Activated B cell treated with CpG ODN at 0.5 μM for 24 hours (primary cell): Measurements from ENCODE around the gene GRAMD1A. TPM values are rescaled to one million over a fixed set of nuclear protein-coding genes. Genes with fewer than 3 reads are reported as not detected.
"Not testable (repeated sequence)": the region's sequence is repeated elsewhere in the genome, so short reads cannot be mapped to it uniquely, and the experiment has no call there.

Source experiments
- ATAC-seq: fragments of 200-7000 bp; cut with Tn5 transposase; one replicate; pipeline ENCODE4 v1.10.0; 2021; ENCODE audit warnings: low read depth, mild to moderate bottlenecking, moderate library complexity
- CTCF ChIA-PET: fragments of 350-600 bp; sonication (Branson Sonifier 250); formaldehyde crosslinking; loops from one replicate; lab custom pipeline; 2021; ENCODE audit warnings: antibody characterized with exemption; lab: Charles Lee
- POLR2A ChIA-PET: fragments of 350-600 bp; sonication (Branson Sonifier 250); formaldehyde crosslinking; loops from one replicate; lab custom pipeline; 2021; ENCODE audit warnings: antibody characterized with exemption; lab: Charles Lee
- DNase-seq: peaks from one replicate; pipeline ENCODE4 v3.0.0; 2022
- H3K27ac Mint-ChIP-seq: one replicate; pipeline ENCODE4 v1.8.0; 2020; ENCODE audit warnings: mixed read lengths
- H3K27me3 Mint-ChIP-seq: one replicate; pipeline ENCODE4 v1.8.0; 2021; ENCODE audit warnings: mixed read lengths
- H3K36me3 Mint-ChIP-seq: one replicate; pipeline ENCODE4 v1.8.0; 2021; ENCODE audit warnings: low read depth, mixed read lengths
- H3K4me1 Mint-ChIP-seq: one replicate; pipeline ENCODE4 v1.8.0; 2021; ENCODE audit warnings: mixed read lengths
- H3K4me3 Mint-ChIP-seq: one replicate; pipeline ENCODE4 v1.8.0; 2020; ENCODE audit warnings: mild to moderate bottlenecking, mixed read lengths
- H3K9me3 Mint-ChIP-seq: one replicate; pipeline ENCODE4 v1.8.0; 2020; ENCODE audit warnings: mixed read lengths
- CTCF ChIP-seq: fragments of 200-600 bp; IDR thresholded peaks from one replicate; pipeline ENCODE4 v1.8.0; 2022; ENCODE audit warnings: antibody characterized with exemption, mild to moderate bottlenecking
- intact Hi-C: fragments of 100-400 bp; cut with micrococcal nuclease; formaldehyde crosslinking; loops from one replicate; pipeline ENCODE4 v1.15.1; 2024
- total RNA-seq: library from RNA; stranded (reverse); gene quantifications from 2 replicates; pipeline ENCODE4 v1.2.3, GENCODE V29; 2022

GRAMD1A gene
- total RNA-seq, 1 donor from 2014 or later: 52.9 TPM

GRCh38 chr19:34994643-34995541, 5.2 kb upstream of the GRAMD1A start:
- peaks cover 34% of the 10 kb centered on the region for H3K4me1 Mint-ChIP-seq
- POLR2A ChIA-PET: no interaction called here
- H3K36me3 Mint-ChIP-seq: no peaks in the 10 kb centered on the region
- H3K27me3 Mint-ChIP-seq: no peaks in the 10 kb centered on the region
- ATAC-seq (no peak), DNase-seq (no peak)
- no peak overlapping the region for H3K4me3 Mint-ChIP-seq
- no peaks in the 10 kb centered on the region for H3K9me3 Mint-ChIP-seq
- no peak for TF ChIP-seq CTCF
- intact Hi-C loops: no loop called here
- H3K27ac Mint-ChIP-seq: no peak overlapping the region
- CTCF ChIA-PET: no interaction called here

DNA sequence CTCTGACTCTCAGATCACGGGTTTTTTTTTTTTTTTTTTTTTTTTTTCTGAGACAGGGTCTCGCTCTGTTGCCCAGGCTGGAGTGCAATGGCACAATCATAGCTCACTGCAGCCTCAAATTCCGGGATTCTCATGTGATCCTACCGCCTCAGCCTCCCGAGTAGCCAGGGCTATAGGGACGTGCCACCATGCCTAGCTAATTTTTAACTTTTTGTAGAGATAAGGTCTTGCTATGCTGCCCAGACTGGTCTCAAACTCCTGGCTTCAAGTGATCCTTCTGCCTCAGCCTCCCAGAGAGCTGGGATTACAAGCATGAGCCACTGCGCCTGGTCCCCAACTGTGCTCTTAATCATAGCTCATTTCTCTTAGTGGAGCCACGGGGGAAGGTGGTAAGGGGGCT, 4.6 kb upstream of the GRAMD1A start:
- H3K4me1 Mint-ChIP-seq: peaks cover 32% of the 10 kb centered on the region
- ChIA-PET POLR2A (no interaction called here), CTCF (no interaction called here)
- no peak for TF ChIP-seq CTCF
- intact Hi-C loops: no loop called here
- H3K36me3 Mint-ChIP-seq: no peaks in the 10 kb centered on the region
- no peak for ATAC-seq
- no peak overlapping the region for H3K27ac Mint-ChIP-seq
- DNase-seq: no peak
- no peaks in the 10 kb centered on the region for H3K27me3 Mint-ChIP-seq
- no peak overlapping the region for H3K4me3 Mint-ChIP-seq
- H3K9me3 Mint-ChIP-seq: no peaks in the 10 kb centered on the region

DNA sequence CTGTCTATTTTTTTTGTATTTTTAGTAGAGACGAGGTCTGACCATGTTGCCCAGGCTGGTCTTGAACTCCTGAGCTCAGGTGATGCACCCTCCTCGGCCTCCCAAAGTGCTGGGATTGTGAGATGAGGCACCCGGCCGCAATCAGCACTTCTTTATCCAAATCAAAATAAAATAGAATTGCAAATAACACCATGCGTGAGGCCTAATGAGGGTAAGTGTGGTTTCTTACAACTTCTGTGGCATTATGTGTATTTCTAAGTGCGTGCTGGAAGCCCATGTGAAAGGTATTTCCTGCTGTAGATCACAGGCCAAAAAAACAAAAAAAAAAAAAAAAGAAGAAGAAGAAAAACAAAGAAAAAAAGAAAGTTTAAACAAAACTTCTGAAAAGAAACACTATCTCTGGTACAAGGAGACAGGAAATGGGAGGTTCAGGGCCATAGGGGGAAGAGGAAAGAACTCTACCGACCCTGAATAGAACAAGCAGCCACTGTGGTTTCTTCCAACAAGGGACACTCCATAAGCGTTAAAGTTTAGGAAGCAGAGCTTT, 3.0 kb upstream of the GRAMD1A start:
- H3K9me3 Mint-ChIP-seq: no peaks in the 10 kb centered on the region
- H3K36me3 Mint-ChIP-seq: peaks cover 5% of the 10 kb centered on the region
- no peaks in the 10 kb centered on the region for H3K27me3 Mint-ChIP-seq
- H3K27ac Mint-ChIP-seq: peak overlapping the region; percentile 72
- peak overlapping the region; percentile 46 for H3K4me3 Mint-ChIP-seq
- intact Hi-C loops: no loop called here
- TF ChIP-seq CTCF: no peak
- DNase-seq (no peak), ATAC-seq (no peak)
- ChIA-PET POLR2A (no interaction called here), CTCF (no interaction called here)
- H3K4me1 Mint-ChIP-seq: peaks cover 42% of the 10 kb centered on the region

DNA sequence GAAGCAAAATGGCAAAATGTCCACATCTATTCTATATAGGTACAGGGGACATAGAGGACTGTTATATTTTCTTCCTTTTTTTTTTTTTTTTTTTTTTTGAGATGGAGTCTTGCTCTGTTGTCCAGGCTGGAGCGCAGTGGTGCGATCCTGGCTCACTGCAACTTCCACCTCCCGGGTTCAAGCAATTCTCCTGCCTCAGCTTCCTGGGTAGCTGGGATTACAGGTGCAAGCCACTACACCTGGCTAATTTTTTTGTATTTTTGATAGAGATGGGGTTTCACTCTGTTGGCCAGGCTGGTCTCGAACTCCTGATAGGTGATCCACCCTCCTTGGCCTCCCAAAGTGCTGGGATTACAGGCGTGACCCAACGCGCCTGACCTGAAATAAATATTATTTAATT, 1.9 kb upstream of the GRAMD1A start:
- POLR2A ChIA-PET, H3K36me3 Mint-ChIP-seq, CTCF ChIA-PET, H3K27me3 Mint-ChIP-seq, ATAC-seq, DNase-seq, H3K4me3 Mint-ChIP-seq, H3K9me3 Mint-ChIP-seq, intact Hi-C loops: not testable (repeated sequence)
- H3K4me1 Mint-ChIP-seq: peaks cover 52% of the 10 kb centered on the region
- peak overlapping the region; percentile 72 for H3K27ac Mint-ChIP-seq

GRCh38 chr19:34998777-34999497, 1.2 kb upstream of the GRAMD1A start:
- DNase-seq (no peak), ATAC-seq (no peak)
- no peaks in the 10 kb centered on the region for H3K9me3 Mint-ChIP-seq
- POLR2A ChIA-PET: interaction anchor here (0.7 to 3.0 kb wide), 5 partner anchors 9 to 727 kb away, joined by 3 to 25 read pairs (median 8); no protein-coding TSS in a partner anchor
- CTCF ChIA-PET: no interaction called here
- H3K4me3 Mint-ChIP-seq: peak overlapping the region; percentile 87
- peaks cover 7% of the 10 kb centered on the region for H3K36me3 Mint-ChIP-seq
- H3K27ac Mint-ChIP-seq: peak overlapping the region; percentile 61
- intact Hi-C loops: no loop called here
- H3K27me3 Mint-ChIP-seq: no peaks in the 10 kb centered on the region
- peaks cover 59% of the 10 kb centered on the region for H3K4me1 Mint-ChIP-seq
- no peak for TF ChIP-seq CTCF
